ENCODE measurements around the gene ZNF610. TPM values are rescaled to one million over a fixed set of nuclear protein-coding genes. Genes with fewer than 3 reads are reported as not detected.
A peak's percentile ranks its signal among the peaks of the same experiment; 100 is the strongest.

Gene ZNF610
- total RNA-seq, 1 experiment from 2014 or later = 2.2 TPM

DNA sequence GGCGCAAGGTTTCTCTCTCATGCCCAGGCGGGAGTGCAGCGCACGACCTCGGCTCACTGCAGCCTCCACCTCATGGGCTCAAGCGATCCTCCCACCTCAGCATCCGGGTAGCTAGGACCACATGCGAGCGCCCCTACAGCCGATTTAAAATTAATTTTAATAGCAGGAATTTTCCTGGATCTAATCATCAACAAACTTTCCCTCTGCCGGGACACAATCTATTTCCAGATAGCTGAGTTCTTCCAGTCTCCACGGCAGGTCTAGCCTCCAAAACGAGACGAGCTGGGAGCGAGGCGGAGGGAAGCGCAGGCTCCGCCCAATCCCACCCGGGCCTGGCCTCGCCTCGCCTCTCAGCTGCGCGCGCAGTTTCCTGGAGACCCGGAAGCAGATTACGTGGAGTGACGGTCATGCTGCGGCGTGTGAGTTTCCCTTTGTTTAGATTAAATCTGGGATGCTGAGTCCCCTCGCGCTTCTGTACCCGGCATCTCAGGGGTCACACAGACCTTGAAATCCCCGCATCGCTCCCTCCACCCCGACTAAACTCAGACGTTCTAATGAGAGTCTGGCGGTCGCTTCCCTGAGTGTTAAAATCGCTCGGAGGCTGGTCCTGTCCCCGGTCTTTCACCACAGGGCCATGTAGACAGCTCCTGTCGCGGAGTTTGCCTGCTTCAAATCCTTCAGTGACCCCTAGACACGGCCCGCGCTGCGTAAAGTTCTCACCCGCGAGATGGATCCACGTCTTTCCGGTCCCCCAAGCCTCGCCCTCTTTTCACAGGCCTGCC is 33.7 kb downstream of the ZNF610 start, which contains the start of gene ZNF880:
Gene ZNF880 (plus strand): TSS at position 365 of the 782 bp plus-strand sequence. CDS start 43 bp downstream, at position 408.
- DNase-seq (ENCODE audit: low read depth) = no peak
- in situ Hi-C loops (cut with HindIII; ENCODE audit: low pct_unique_long_range_greater_than_20kb, low sequenced_read_pairs) = no loop called here

DNA sequence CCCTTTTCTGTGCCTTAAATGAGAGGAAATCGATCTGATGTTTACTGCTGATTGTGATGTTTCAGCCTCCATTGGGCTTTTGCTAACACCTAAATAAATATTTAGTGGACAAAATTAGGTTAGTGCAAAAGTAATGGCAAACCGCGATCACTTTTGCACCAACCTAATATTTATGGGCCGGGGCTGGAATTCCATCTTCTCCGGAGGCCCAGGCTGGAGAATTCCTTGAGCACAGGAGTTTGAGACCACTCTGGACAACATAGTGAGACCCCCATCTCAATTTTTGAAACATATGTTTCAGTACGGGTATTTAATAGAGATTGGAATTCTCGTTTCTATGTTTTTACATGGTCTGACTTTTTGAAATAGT is 34.3 kb downstream of the ZNF610 start:
- no peak for DNase-seq (ENCODE audit: low read depth)
- in situ Hi-C loops (cut with HindIII; ENCODE audit: low pct_unique_long_range_greater_than_20kb, low sequenced_read_pairs) = no loop called here

DNA sequence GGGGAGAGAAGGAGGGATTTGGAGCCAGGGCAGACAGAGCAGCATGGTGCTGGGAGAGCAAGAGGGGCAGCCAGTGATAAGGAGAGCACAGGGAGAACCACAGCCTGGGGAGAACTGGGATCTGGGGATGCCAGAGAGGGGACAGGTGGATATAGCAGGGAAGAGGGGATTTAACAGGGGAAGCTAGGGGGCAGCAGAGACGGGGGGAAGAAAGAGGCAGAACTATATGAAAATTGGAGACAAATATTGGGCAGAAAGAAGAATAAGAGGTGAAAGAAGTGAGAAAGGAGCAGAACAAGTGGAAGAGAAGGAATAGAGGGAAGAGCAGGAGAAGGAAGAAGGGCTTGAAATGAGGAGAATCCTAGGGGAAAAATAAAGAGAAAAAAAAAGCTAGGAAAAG is 55.1 kb downstream of the ZNF610 start:
- in situ Hi-C loops (cut with HindIII; ENCODE audit: low pct_unique_long_range_greater_than_20kb, low sequenced_read_pairs) = no loop called here
- DNase-seq (ENCODE audit: low read depth) = no peak

DNA sequence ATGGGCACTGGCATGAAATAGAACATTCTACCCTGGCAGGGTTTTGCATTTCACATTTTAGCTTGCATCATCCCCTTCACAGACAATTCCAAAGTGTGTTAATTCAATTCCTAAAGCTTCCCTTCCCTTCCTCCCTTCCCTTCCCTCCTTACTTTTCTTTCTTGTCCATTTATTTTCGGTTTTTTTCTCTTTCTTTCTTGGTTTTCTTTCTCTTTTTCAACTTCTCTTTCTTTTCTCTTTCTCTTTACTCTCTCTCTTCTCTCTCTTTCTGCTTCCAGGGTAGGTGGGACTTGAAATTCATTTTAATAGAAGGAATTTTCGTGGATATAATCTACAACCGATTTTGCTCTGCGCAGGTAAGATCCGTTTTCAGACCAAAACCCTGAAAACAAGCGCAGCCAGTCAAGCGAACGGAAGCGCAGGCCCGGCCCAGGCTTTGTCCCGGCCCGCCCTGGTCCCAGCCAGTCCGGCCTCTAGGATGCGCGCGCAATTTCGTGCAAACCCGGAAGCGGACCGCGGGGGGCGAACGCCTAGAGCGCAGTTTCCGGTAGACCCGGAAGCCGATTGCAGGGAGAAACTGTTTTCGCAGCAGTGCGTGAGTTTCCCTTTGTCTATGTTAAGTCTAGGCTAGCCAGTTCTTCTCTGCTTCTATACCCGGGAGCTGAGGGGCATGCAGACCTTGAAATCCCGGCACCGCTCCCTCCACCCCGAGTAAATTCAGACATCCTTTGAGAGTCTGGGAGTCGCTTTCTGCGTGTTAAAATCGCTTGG is 61.5 kb downstream of the ZNF610 start, which contains the start of gene ZNF528:
Gene ZNF528 (plus strand): TSS at position 540 of the 771 bp plus-strand sequence. CDS start 4,165 bp downstream, outside the sequence.
- in situ Hi-C loops (cut with HindIII; ENCODE audit: low pct_unique_long_range_greater_than_20kb, low sequenced_read_pairs) = no loop called here
- DNase-seq (ENCODE audit: low read depth) = peak; percentile 86

DNA sequence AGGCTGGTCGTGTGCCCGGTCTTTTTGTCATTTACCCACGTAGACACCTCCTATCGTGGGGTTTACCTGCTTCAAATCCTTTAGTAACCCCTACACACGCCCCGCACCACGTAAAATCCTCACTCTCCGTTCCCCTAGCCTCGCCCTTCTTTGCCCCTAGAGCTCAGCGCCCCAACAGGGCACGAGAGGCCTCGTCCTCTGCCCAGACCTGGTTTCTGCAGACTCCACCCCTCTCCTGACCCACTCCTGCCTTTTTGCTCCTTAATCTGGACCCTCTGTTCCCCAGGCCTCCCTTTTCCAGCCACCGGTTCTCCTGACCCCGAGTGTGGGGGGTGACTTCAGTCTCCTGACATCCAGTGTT is 62.0 kb downstream of the ZNF610 start:
- in situ Hi-C loops (cut with HindIII; ENCODE audit: low pct_unique_long_range_greater_than_20kb, low sequenced_read_pairs) = no loop called here
- DNase-seq (ENCODE audit: low read depth) = no peak

DNA sequence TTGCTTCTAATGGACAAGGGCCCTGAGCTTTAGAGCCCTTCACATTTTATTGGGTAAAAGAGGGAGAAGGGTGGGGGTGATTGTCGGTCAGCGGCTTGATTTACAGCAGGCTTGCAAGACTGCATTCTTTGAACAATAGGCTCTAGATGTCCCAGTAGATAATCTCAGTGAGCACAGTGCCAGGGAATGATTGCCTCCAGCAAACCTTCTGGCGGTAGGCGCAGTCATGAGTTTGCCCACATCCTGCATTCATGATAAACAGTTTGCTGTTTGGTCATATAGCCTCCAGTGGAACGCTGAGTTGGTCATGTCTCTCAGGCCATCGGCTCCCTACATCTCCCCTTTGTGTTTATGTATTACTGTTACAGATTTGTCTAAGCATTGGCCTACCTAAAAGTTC is 74.2 kb downstream of the ZNF610 start:
- in situ Hi-C loops (cut with HindIII; ENCODE audit: low pct_unique_long_range_greater_than_20kb, low sequenced_read_pairs) = no loop called here
- DNase-seq (ENCODE audit: low read depth) = no peak

DNA sequence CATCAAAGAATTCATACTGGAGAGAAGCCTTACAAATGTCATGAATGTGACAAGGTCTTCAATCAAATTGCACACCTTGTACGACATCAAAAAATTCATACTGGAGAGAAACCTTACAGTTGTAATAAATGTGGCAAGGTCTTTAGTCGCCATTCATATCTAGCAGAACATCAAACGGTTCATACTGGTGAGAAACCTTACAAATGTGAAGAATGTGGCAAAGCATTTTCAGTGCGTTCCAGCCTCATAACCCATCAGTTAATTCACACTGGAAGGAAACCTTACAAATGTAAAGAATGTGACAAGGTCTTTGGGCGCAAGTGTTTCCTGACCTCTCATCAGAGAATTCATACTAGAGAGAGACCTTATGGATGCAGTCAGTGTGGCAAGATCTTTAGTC is 79.7 kb downstream of the ZNF610 start:
- in situ Hi-C loops (cut with HindIII; ENCODE audit: low pct_unique_long_range_greater_than_20kb, low sequenced_read_pairs) = no loop called here
- DNase-seq (ENCODE audit: low read depth) = no peak

Other genes with a start within 250 kb of the ZNF610 start
- 9.9 and 10.4 TPM in 2 replicates for gene ZNF841, start 240.5 kb upstream of the ZNF610 start, total RNA-seq (2014; rRNA removed; shearing (Covaris generic); ENCODE audit: low replicate concordance)
- 2.3 and 20.2 TPM in 2 replicates for gene ZNF616, start 196.3 kb upstream of the ZNF610 start, total RNA-seq (2014; rRNA removed; shearing (Covaris generic); ENCODE audit: low replicate concordance)
- gene ZNF836, start 164.6 kb upstream of the ZNF610 start, total RNA-seq (2014; rRNA removed; shearing (Covaris generic); ENCODE audit: low replicate concordance) = 0.06 and 1.1 TPM in 2 replicates
- gene PPP2R1A, start 146.2 kb upstream of the ZNF610 start, total RNA-seq (2014; rRNA removed; shearing (Covaris generic); ENCODE audit: low replicate concordance) = 236 and 278 TPM in 2 replicates
- gene ZNF766, start 66.7 kb upstream of the ZNF610 start, total RNA-seq (2014; rRNA removed; shearing (Covaris generic); ENCODE audit: low replicate concordance) = 11.9 and 37.7 TPM in 2 replicates
- gene ZNF480, start 39.1 kb upstream of the ZNF610 start, total RNA-seq (2014; rRNA removed; shearing (Covaris generic); ENCODE audit: low replicate concordance) = 4.5 and 7.4 TPM in 2 replicates
- gene ZNF880, start 33.7 kb downstream of the ZNF610 start, total RNA-seq (2014; rRNA removed; shearing (Covaris generic); ENCODE audit: low replicate concordance) = 1.4 and 3.9 TPM in 2 replicates
- gene ZNF528, start 61.6 kb downstream of the ZNF610 start, total RNA-seq (2014; rRNA removed; shearing (Covaris generic); ENCODE audit: low replicate concordance) = 29.2 and 32.5 TPM in 2 replicates
- not detected in 2 replicates for gene ZNF534, start 92.9 kb downstream of the ZNF610 start, total RNA-seq (2014; rRNA removed; shearing (Covaris generic); ENCODE audit: low replicate concordance)
- not detected in 2 replicates for gene ZNF578, start 117.3 kb downstream of the ZNF610 start, total RNA-seq (2014; rRNA removed; shearing (Covaris generic); ENCODE audit: low replicate concordance)
- 7.0 and 8.1 TPM in 2 replicates for gene ZNF808, start 191.4 kb downstream of the ZNF610 start, total RNA-seq (2014; rRNA removed; shearing (Covaris generic); ENCODE audit: low replicate concordance)
- gene ZNF701, start 234.0 kb downstream of the ZNF610 start, total RNA-seq (2014; rRNA removed; shearing (Covaris generic); ENCODE audit: low replicate concordance) = 4.0 and 10.2 TPM in 2 replicates